Upper lobe of left lung (tissue), 6 donors: Measurements from ENCODE around the gene DCUN1D1. TPM values are rescaled to one million over a fixed set of nuclear protein-coding genes. Genes with fewer than 3 reads are reported as not detected.
A peak's percentile ranks its signal among the peaks of the same experiment; 100 is the strongest.

ENCODE experiments used
- ATAC-seq, 2 donors: fragments of 200-7000 bp; cut with Tn5 transposase; one replicate each; pipeline ENCODE4 v1.9.1; 2022; ENCODE audit warnings: mild to moderate bottlenecking in 2 of 2, moderate library complexity in 2 of 2; ENCODE audit not compliant: low FRiP score in 2 of 2
- DNase-seq, 2 donors: peaks; one replicate each; pipeline ENCODE4 v3.0.0-alpha.2; 2019 to 2020
- H3K27ac ChIP-seq, 4 donors: fragments of 200-600 bp; sonication (generic); one replicate each; pipeline ENCODE4 v1.5.1; 2016 to 2019
- H3K27me3 ChIP-seq, 4 donors: fragments of 200-600 bp; sonication (generic); one replicate each; pipeline ENCODE4 v1.5.1; 2017 to 2019
- H3K36me3 ChIP-seq, 4 donors: fragments of 200-600 bp; sonication (generic); one replicate each; pipeline ENCODE4 v1.5.1; 2016 to 2019
- H3K4me1 ChIP-seq, 4 donors: fragments of 200-600 bp; sonication (generic); one replicate each; pipeline ENCODE4 v1.5.1; 2018 to 2019
- H3K4me3 ChIP-seq, 4 donors: fragments of 200-600 bp; sonication (generic); one replicate each; pipeline ENCODE4 v1.5.1; 2017 to 2019; ENCODE audit warnings: mild to moderate bottlenecking in 2 of 4, moderate library complexity in 1 of 4
- H3K9me3 ChIP-seq, 4 donors: fragments of 200-600 bp; sonication (generic); one replicate each; pipeline ENCODE4 v1.5.1; 2018 to 2019
- CTCF ChIP-seq, 6 experiments: fragments of 450-650 bp in 4 of 6; fragments of 200-600 bp in 2 of 6; sonication (generic) in 2 of 6; IDR thresholded peaks; one replicate each; pipeline ENCODE4 v1.5.1; 2016 to 2019; ENCODE audit warnings: antibody characterized with exemption in 6 of 6
- EP300 ChIP-seq, 4 donors: sonication (generic); formaldehyde crosslinking; IDR thresholded peaks; one replicate each; pipeline ENCODE4 v1.5.1; 2017; ENCODE audit warnings: antibody characterized with exemption in 4 of 4, control low read depth in 2 of 4
- POLR2A ChIP-seq, 4 donors: fragments of 450-650 bp; IDR thresholded peaks; one replicate each; pipeline ENCODE4 v1.5.1; 2016 to 2017; ENCODE audit warnings: antibody characterized with exemption in 4 of 4, mild to moderate bottlenecking in 2 of 4
- POLR2AphosphoS5 ChIP-seq, 2 donors: sonication (generic); formaldehyde crosslinking; IDR thresholded peaks; one replicate each; pipeline ENCODE4 v1.5.1; 2017; ENCODE audit warnings: antibody characterized with exemption in 2 of 2
- WGBS, 2 donors: methylation state at CpG; one replicate each; pipeline ENCODE4 v1.1.5; 2017 to 2018; 5-methylcytosine and 5-hydroxymethylcytosine counted together
- total RNA-seq, 6 donors: library from RNA; depleted of rRNA in 4 of 6; stranded (reverse); fragments of >200 nt in 4 of 6; gene quantifications; one replicate each; pipeline versions ENCODE4 v1.1.0 to v1.2.1, GENCODE V29; 2016 to 2021
- donor health status: DM: no; HTN: no; CAD: no; lungs with moderate emphysema.
- donor health status: DM: no; HTN: yes; CAD: no; lungs with severe emphysema.

The DCUN1D1 gene
- 10 to 100 TPM in 5 of 6 donors, 1 to 10 TPM in 1; 9.9 to 46.1 (median 27.2) TPM for total RNA-seq

- peak within 1 kb of the TSS; percentile 83 to 95 (median 92) for H3K27ac ChIP-seq
- WGBS, 2 donors: 0 to 1% methylated on average over 2 to 28 of the region's 106 CpGs
- peak; percentile 94 to 98 for ATAC-seq
- no peaks in the 10 kb centered on the region for H3K27me3 ChIP-seq
- TF ChIP-seq POLR2AphosphoS5 (IDR thresholded peaks at IDR 0.05) (peak in 1 of 2 donors; percentile 84), EP300 (IDR thresholded peaks at IDR 0.05) (no peak), POLR2A (IDR thresholded peaks at IDR 0.05) (peak in 1 of 4 donors; percentile 81), CTCF (IDR thresholded peaks at IDR 0.05) (peak in 1 of 6 experiments; percentile 14)
- DNase-seq: peak; percentile 92 to 99
- H3K36me3 ChIP-seq: no peaks in the 10 kb centered on the region
- peak within 1 kb of the TSS; percentile 60 to 89 (median 76) for H3K4me3 ChIP-seq
- H3K4me1 ChIP-seq: peaks cover 12 to 22% (median 19%) of the 10 kb centered on the region in 4 donors
- no peaks in the 10 kb centered on the region for H3K9me3 ChIP-seq
These were observed at the start of gene DCUN1D1 for GRCh38 chr3:182980204-182981037. Gene DCUN1D1 (minus strand): TSS chr3:182980538. CDS start chr3:182980489, 49 bp downstream.

- 79 to 96% methylated on average over 3 of the region's 3 CpGs for WGBS, 2 donors
- H3K27me3 ChIP-seq: no peaks in the 10 kb centered on the region
- no peak overlapping the region for H3K27ac ChIP-seq
- DNase-seq: no peak
- no peak for ATAC-seq
- H3K9me3 ChIP-seq: no peaks in the 10 kb centered on the region
- H3K4me3 ChIP-seq: no peak overlapping the region
- TF ChIP-seq CTCF (IDR thresholded peaks at IDR 0.05): no peak
- TF ChIP-seq POLR2AphosphoS5 (IDR thresholded peaks at IDR 0.05): no peak
- no peak for TF ChIP-seq EP300 (IDR thresholded peaks at IDR 0.05)
- peaks cover 28 to 79% (median 37%) of the 10 kb centered on the region in 4 donors for H3K36me3 ChIP-seq
- H3K4me1 ChIP-seq: no peaks in the 10 kb centered on the region
These were observed 48.1 kb upstream of the DCUN1D1 start for GRCh38 chr3:183028416-183028815.

GRCh38 chr3:183027276-183027675 is 46.9 kb upstream of the DCUN1D1 start:
- ATAC-seq: no peak
- no peak for DNase-seq
- H3K36me3 ChIP-seq: peaks cover 24 to 69% (median 31%) of the 10 kb centered on the region in 4 donors
- H3K4me3 ChIP-seq: no peak overlapping the region
- H3K27me3 ChIP-seq: no peaks in the 10 kb centered on the region
- no peaks in the 10 kb centered on the region for H3K4me1 ChIP-seq
- TF ChIP-seq EP300 (IDR thresholded peaks at IDR 0.05) (no peak), CTCF (IDR thresholded peaks at IDR 0.05) (no peak), POLR2AphosphoS5 (IDR thresholded peaks at IDR 0.05) (no peak), POLR2A (IDR thresholded peaks at IDR 0.05) (no peak)
- 74 to 91% methylated on average over 1 of the region's 1 CpG for WGBS, 2 donors
- H3K9me3 ChIP-seq: no peaks in the 10 kb centered on the region
- H3K27ac ChIP-seq: no peak overlapping the region

GRCh38 chr3:183022936-183023516 is 42.7 kb upstream of the DCUN1D1 start:
- Histone ChIP-seq H3K4me3 (no peak overlapping the region), H3K36me3 (peaks cover 34 to 73% (median 39%) of the 10 kb centered on the region in 4 donors), H3K27ac (no peak overlapping the region), H3K4me1 (no peaks in the 10 kb centered on the region), H3K9me3 (no peaks in the 10 kb centered on the region), H3K27me3 (no peaks in the 10 kb centered on the region)
- ATAC-seq: no peak
- TF ChIP-seq POLR2AphosphoS5 (IDR thresholded peaks at IDR 0.05) (no peak), CTCF (IDR thresholded peaks at IDR 0.05) (no peak), POLR2A (IDR thresholded peaks at IDR 0.05) (no peak), EP300 (IDR thresholded peaks at IDR 0.05) (no peak)
- no peak for DNase-seq
- 75 to 85% methylated on average over 3 of the region's 3 CpGs for WGBS, 2 donors
